Measurements from ENCODE around the gene TSPAN31.
"Not testable (repeated sequence)": the region's sequence is repeated elsewhere in the genome, so short reads cannot be mapped to it uniquely, and the experiment has no call there.

TSPAN31 gene

GRCh38 chr12:57772429-57773322 lies 27.8 kb downstream of the TSPAN31 start, which contains the start of gene EEF1AKMT3:
Gene EEF1AKMT3, plus strand, starts transcription at chr12:57772614. Its CDS starts 111 bp downstream, at chr12:57772725.
- TF ChIP-seq, protein P1, sequence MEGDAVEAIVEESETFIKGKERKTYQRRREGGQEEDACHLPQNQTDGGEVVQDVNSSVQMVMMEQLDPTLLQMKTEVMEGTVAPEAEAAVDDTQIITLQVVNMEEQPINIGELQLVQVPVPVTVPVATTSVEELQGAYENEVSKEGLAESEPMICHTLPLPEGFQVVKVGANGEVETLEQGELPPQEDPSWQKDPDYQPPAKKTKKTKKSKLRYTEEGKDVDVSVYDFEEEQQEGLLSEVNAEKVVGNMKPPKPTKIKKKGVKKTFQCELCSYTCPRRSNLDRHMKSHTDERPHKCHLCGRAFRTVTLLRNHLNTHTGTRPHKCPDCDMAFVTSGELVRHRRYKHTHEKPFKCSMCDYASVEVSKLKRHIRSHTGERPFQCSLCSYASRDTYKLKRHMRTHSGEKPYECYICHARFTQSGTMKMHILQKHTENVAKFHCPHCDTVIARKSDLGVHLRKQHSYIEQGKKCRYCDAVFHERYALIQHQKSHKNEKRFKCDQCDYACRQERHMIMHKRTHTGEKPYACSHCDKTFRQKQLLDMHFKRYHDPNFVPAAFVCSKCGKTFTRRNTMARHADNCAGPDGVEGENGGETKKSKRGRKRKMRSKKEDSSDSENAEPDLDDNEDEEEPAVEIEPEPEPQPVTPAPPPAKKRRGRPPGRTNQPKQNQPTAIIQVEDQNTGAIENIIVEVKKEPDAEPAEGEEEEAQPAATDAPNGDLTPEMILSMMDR (IDR thresholded peaks at IDR 0.05) = no peak
- Histone ChIP-seq H2AFZ (peak within 1 kb of the TSS; percentile 99), H3K4me2 (ENCODE audit: low read length) (peak within 1 kb of the TSS; percentile 98), H3K27ac (peak within 1 kb of the TSS; percentile 82), H3K4me1 (peaks cover 10% of the 10 kb centered on the region), H3K9me3 (ENCODE audit: control insufficient read depth, low read length) (no peaks in the 10 kb centered on the region), H3K36me3 (ENCODE audit: control insufficient read depth, insufficient read depth, low read length) (no peaks in the 10 kb centered on the region), H3K4me3 (ENCODE audit: low read depth, low read length) (peak within 1 kb of the TSS; percentile 92), H3K79me2 (no peaks in the 10 kb centered on the region), H3K27me3 (ENCODE audit: control insufficient read depth, insufficient read depth, low read length) (no peaks in the 10 kb centered on the region), H3K9ac (peak within 1 kb of the TSS; percentile 87)

DNA sequence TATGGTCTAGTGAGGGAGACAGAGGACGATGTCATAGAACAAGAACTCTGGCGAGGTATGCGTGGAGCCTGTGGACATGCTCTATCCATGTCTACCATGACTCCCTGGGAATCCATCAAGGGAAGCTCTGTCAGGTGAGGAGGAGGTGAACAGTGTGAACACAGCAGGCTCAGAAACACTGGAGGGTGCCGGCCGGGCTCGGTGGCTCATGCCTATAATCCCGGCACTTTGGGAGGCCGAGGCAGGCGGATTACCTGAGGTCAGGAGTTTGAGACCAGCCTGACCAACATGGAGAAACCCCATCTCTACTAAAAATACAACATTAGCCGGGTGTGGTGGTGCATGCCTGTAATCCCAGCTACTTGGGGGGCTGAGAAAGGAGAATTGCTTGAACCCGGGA lies 29.8 kb downstream of the TSPAN31 start:
- not testable (repeated sequence) for H3K36me3 ChIP-seq (ENCODE audit: control insufficient read depth, insufficient read depth, low read length); H3K4me2 ChIP-seq (ENCODE audit: low read length); H3K4me3 ChIP-seq (ENCODE audit: low read depth, low read length); H3K27me3 ChIP-seq (ENCODE audit: control insufficient read depth, insufficient read depth, low read length); H3K9me3 ChIP-seq (ENCODE audit: control insufficient read depth, low read length); H3K9ac ChIP-seq; H3K27ac ChIP-seq; H3K79me2 ChIP-seq; H2AFZ ChIP-seq
- H3K4me1 ChIP-seq = peaks cover 13% of the 10 kb centered on the region

- Histone ChIP-seq H3K79me2 (no peaks in the 10 kb centered on the region), H3K36me3 (ENCODE audit: control insufficient read depth, insufficient read depth, low read length) (no peaks in the 10 kb centered on the region), H3K27me3 (ENCODE audit: control insufficient read depth, insufficient read depth, low read length) (no peaks in the 10 kb centered on the region), H2AFZ (no peak overlapping the region), H3K9ac (no peak overlapping the region), H3K4me1 (peaks cover 15% of the 10 kb centered on the region), H3K4me2 (ENCODE audit: low read length) (no peak overlapping the region), H3K4me3 (ENCODE audit: low read depth, low read length) (no peak overlapping the region), H3K9me3 (ENCODE audit: control insufficient read depth, low read length) (no peaks in the 10 kb centered on the region), H3K27ac (no peak overlapping the region)
- TF ChIP-seq, protein P1 (IDR thresholded peaks at IDR 0.05) = no peak
Observed at GRCh38 chr12:57775044-57775443, 30.2 kb downstream of the TSPAN31 start.

DNA sequence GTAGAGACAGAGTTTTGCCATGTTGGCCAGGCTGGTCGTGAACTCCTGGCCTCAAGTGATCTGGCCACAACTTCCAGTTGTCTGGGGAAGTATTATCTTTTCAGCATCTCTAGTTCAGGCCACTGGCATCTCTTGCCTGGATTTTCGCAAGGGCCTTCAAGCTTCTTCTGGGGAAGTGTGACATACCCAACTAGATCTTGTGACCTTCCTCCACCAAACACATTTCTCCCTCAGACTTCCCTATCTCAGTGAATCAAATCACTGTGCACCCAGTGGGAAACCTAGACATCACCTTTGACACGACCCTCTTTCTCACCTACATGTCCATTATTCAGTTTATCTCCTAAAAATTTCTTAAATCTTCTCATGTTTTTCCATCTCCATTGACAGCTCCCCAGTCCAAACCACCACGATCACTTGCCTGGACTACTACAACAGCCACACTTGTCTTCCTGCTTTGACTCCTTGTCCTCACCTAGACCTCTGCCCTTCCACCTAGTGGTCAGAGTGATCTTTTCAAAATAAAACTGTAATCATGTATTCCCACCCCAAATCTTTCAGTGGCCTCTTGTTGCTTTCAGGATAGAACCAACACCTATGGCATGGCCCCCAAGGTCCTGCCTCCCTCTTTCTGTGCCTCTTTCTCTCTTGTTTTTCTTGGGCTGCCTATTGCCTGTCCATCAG lies 30.9 kb downstream of the TSPAN31 start:
- no peaks in the 10 kb centered on the region for H3K79me2 ChIP-seq
- no peaks in the 10 kb centered on the region for H3K27me3 ChIP-seq (ENCODE audit: control insufficient read depth, insufficient read depth, low read length)
- H3K9ac ChIP-seq = no peak overlapping the region
- no peaks in the 10 kb centered on the region for H3K36me3 ChIP-seq (ENCODE audit: control insufficient read depth, insufficient read depth, low read length)
- H2AFZ ChIP-seq = no peak overlapping the region
- no peak overlapping the region for H3K4me2 ChIP-seq (ENCODE audit: low read length)
- no peak overlapping the region for H3K27ac ChIP-seq
- peaks cover 11% of the 10 kb centered on the region for H3K4me1 ChIP-seq
- no peaks in the 10 kb centered on the region for H3K9me3 ChIP-seq (ENCODE audit: control insufficient read depth, low read length)
- H3K4me3 ChIP-seq (ENCODE audit: low read depth, low read length) = no peak overlapping the region
- TF ChIP-seq, protein P1 (IDR thresholded peaks at IDR 0.05) = no peak

GRCh38 chr12:57776247-57776587 lies 31.4 kb downstream of the TSPAN31 start:
- no peak overlapping the region for H3K4me2 ChIP-seq (ENCODE audit: low read length)
- no peaks in the 10 kb centered on the region for H3K79me2 ChIP-seq
- no peaks in the 10 kb centered on the region for H3K27me3 ChIP-seq (ENCODE audit: control insufficient read depth, insufficient read depth, low read length)
- H3K9me3 ChIP-seq (ENCODE audit: control insufficient read depth, low read length) = no peaks in the 10 kb centered on the region
- no peak overlapping the region for H3K4me3 ChIP-seq (ENCODE audit: low read depth, low read length)
- TF ChIP-seq, protein P1 (IDR thresholded peaks at IDR 0.05) = no peak
- no peaks in the 10 kb centered on the region for H3K36me3 ChIP-seq (ENCODE audit: control insufficient read depth, insufficient read depth, low read length)
- no peak overlapping the region for H2AFZ ChIP-seq
- no peak overlapping the region for H3K27ac ChIP-seq
- peaks cover 8% of the 10 kb centered on the region for H3K4me1 ChIP-seq
- H3K9ac ChIP-seq = no peak overlapping the region
